AG09309 (cell line): ENCODE results near the gene TMPRSS3.

Source experiments
- DNase-seq: peaks from one replicate; pipeline ENCODE4 v3.0.0-alpha.2; 2010; ENCODE audit warnings: low read depth
- H3K4me3 ChIP-seq: 2 replicates; pipeline ENCODE4 v1.5.1; 2011; ENCODE audit warnings: mild to moderate bottlenecking, low read depth, low read length, moderate library complexity; ENCODE audit not compliant: control insufficient read depth
- TF ChIP-seq, protein P1 (sequence below): IDR thresholded peaks from 2 replicates; pipeline ENCODE4 v1.5.1; 2011; ENCODE audit warnings: mild to moderate bottlenecking, low read depth, low read length, inconsistent platforms; ENCODE audit not compliant: insufficient read depth, control insufficient read depth; ENCODE audit errors: missing control alignments

The TMPRSS3 gene

DNA sequence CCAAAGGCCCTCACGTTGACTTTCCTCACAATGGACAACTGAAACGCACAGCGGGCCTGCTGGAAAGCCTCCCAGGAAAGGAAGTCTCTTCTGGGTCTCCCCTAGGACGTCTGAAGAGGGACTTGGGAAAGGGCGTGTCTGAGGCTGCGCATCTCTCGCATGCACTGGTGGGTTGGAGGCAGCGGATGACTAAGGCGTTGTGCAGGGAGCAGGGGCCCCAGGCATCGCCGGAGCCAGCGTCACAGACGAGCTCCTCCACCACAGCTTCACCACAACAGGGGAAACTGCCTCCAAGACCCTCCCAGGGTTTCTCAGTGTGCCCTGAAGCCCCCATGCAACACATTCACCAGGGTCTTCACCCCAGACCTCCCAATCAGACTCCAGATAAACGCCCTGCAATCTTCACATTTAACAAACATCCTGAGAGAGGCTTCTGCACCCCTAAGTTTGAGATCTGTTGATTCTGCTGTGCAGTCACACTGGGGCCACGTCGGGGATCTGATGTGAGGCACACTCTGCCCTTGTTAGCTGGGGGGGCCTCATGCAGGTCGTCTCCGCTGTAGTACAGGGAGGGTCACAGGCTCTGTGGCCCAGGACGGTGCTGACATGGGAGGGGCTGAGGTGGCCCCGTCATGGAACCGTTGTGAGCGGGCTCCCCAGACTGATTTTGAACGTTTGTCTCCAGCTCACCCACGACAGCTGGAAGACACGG lies 22.5 kb downstream of the TMPRSS3 start:
- TF ChIP-seq, protein P1, sequence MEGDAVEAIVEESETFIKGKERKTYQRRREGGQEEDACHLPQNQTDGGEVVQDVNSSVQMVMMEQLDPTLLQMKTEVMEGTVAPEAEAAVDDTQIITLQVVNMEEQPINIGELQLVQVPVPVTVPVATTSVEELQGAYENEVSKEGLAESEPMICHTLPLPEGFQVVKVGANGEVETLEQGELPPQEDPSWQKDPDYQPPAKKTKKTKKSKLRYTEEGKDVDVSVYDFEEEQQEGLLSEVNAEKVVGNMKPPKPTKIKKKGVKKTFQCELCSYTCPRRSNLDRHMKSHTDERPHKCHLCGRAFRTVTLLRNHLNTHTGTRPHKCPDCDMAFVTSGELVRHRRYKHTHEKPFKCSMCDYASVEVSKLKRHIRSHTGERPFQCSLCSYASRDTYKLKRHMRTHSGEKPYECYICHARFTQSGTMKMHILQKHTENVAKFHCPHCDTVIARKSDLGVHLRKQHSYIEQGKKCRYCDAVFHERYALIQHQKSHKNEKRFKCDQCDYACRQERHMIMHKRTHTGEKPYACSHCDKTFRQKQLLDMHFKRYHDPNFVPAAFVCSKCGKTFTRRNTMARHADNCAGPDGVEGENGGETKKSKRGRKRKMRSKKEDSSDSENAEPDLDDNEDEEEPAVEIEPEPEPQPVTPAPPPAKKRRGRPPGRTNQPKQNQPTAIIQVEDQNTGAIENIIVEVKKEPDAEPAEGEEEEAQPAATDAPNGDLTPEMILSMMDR, result no peak
- no peak for DNase-seq
- no peak overlapping the region for H3K4me3 ChIP-seq

DNA sequence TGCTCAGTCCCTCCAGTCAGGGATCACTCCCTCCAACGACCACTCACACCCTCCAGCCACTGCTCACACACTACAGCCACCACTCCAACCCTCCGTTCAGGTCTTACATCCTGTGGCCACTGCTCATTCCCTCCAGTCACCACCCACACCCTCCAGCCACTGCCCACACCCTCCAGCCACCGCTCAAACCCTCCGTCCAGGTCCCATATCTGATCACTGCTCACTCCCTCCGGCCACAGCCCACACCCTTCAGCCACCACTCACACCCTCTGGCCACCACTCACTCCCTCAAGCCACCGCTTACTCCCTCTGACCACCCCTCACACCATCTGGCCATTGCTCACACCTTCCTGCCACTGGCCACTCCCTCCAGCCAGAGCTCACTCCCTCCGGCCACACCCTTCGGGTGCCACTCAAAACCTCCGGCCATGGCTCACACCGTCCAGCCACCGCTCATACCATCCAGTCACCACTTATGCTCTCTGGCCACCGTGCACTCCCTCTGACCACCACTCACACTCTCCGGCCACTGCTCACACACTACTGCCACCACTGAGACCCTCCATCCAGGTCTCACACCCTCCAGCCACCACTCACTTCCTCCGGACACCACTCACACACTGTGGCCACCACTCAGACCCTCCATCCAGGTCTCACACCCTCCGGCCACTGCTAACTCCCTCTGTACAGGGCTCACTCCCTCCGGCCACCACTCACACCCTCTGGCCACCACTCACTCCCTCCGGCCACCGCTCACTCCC lies 24.8 kb downstream of the TMPRSS3 start:
- no peak for DNase-seq
- TF ChIP-seq, protein P1, result no peak

DNA sequence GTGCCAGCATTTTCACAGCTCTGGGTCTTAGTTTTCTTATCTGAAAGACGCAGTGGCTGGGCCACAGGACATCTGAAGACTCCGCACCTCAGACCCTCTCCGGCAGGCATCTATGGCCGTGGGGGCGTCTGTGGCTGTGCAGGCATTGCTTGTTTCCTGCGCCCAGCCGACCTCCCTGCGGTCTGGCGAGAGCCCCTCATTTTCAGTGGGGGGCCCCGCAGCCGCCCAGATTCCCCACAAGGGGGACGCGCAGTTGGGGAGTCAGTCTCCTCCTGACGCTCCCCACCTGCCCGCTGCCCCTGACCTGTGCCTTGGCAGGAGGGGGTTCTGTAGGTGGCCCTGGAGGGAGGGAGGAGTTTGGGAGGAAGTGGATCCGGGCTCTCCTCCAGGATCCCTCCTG lies 26.0 kb downstream of the TMPRSS3 start:
- H3K4me3 ChIP-seq, result no peak overlapping the region
- no peak for DNase-seq
- TF ChIP-seq, protein P1, result no peak

More for the DNA sequence above, 24.8 kb downstream of the TMPRSS3 start:
- no peak overlapping the region for H3K4me3 ChIP-seq

DNA sequence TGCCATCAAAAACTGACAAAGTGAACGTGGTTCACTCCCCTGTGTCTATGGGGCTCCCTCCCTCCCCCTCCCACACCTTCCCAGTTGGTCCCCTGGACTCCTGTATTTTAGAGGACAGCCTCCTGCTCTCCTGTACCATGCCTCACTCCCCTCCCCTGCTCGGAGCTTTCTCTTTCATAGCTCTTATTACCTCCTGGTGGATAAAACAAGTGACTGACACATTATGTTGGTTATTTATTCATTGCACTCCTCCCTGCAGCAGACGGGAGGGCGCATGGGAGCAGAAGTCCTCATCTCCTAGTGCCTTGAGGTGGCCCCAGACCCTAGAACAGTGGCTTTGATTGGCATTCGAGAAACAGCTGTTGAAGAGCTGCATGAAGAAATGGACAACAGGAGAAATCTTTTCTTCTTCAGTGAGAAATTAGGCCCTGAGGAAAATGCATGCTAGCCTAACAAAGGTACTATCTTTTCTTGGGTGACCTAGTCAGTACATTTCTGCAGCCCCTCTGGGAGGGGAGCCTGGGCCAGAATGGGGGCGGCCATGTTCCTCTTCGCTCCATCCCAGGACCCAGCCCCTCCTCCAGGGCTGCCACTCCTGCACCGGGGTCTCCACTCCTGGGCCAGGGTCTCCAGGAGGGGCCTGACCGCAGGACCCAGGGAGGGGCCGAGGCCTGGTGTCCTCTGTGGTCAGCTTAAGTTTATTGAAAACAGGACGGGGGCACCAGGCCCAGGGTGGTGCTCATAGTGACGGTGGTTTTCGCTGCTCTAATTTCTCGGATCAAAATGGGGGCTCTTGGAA lies 28.3 kb downstream of the TMPRSS3 start:
- DNase-seq, result no peak
- TF ChIP-seq, protein P1, result no peak
- H3K4me3 ChIP-seq, result no peak overlapping the region

- TF ChIP-seq, protein P1, result no peak
- DNase-seq, result no peak
- H3K4me3 ChIP-seq, result no peak within 1 kb of the TSS
These were observed 29.4 kb downstream of the TMPRSS3 start, which contains the start of gene TFF1 for GRCh38 chr21:42366292-42367010. TFF1 (minus strand) TSS chr21:42366535; CDS start chr21:42366495, 40 bp downstream.

GRCh38 chr21:42365770-42366169 lies 30.1 kb downstream of the TMPRSS3 start:
- DNase-seq, result no peak
- H3K4me3 ChIP-seq, result no peak overlapping the region
- TF ChIP-seq, protein P1, result no peak
